Stimulated activated CD4-positive, alpha-beta T cell treated with anti-CD3 and anti-CD28 coated beads, Interleukin-12 subunit alpha, Interleukin-12 subunit beta, amount 100 ng/mL, for 4 hours (primary cell): ENCODE results near the gene TLE4.
"Not testable (repeated sequence)": the region's sequence is repeated elsewhere in the genome, so short reads cannot be mapped to it uniquely, and the experiment has no call there.

Source experiments
- DNase-seq: peaks from one replicate; pipeline ENCODE4 v3.0.0-alpha.2; 2020

TLE4 gene

DNA sequence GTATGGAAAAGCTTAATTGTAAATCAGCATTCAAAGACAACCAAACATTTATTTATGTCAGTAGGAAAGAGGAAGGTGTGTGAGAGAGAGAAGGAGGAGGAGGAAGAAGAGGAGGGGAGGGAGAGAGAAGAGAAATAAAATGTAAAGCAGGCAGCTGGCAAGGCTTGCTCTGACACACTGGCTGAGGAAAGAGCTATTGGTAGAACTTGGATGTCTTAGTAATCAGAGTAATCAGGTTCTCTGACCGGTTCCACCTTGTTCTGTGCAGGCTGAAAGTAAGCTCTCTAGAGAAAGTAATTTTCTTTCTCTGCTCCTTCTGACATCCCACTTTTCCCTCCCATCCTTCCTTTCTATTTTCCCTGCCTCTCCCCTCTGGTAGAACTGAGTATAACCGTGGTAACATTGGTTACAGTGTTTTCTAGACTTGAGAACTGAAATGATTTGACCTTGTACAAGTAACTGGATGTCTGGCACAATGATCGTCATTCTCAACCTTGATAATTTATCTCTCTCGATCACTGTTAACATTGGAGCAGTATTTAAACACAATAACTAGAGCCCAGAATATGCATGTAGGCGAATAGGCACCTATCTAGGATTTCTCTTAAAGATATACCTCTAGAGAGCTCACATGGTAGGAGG lies 33.3 kb downstream of the TLE4 start:
- no peak for DNase-seq

DNA sequence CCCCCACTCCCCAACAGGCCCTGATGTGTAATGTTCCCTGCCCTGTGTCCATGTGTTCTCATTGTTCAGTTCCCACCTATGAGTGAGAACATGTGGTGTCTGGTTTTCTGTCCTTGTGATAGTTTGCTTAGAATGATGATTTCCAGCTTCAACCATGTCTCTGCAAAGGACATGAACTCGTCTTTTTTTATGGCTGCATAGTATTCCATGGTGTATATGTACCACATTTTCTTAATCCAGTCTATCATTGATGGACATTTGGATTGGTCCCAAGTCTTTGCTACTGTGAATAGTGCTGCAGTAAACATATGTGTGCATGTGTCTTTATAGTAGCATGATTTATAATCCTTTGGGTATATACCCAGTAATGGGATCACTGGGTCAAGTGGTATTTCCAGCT lies 34.8 kb downstream of the TLE4 start:
- not testable (repeated sequence) for DNase-seq

DNA sequence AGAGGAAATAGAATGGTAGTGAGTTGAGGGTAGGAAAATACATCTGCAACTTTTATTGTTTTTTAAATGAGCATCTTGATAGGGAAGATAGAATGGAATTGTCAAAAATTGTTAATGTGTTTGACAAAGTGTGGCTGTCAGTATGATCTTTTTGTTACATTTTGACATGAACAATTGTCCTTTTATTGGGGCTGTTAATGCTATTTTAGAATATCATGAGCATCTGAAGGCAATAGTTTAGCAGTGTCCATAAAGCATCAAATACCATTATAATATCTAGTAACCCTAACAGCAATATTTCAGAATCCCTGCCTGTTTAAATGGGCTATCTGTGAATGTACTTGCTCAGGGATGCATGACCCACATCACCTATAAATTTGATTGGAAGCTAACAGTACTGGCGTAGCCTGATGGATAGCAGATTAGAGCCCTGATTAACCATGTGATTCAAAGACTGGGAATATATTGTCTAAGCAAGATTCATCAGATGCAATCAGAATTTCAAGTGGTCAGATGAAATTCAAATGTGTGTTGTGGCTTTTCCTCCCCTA lies 37.8 kb downstream of the TLE4 start:
- no peak for DNase-seq

DNA sequence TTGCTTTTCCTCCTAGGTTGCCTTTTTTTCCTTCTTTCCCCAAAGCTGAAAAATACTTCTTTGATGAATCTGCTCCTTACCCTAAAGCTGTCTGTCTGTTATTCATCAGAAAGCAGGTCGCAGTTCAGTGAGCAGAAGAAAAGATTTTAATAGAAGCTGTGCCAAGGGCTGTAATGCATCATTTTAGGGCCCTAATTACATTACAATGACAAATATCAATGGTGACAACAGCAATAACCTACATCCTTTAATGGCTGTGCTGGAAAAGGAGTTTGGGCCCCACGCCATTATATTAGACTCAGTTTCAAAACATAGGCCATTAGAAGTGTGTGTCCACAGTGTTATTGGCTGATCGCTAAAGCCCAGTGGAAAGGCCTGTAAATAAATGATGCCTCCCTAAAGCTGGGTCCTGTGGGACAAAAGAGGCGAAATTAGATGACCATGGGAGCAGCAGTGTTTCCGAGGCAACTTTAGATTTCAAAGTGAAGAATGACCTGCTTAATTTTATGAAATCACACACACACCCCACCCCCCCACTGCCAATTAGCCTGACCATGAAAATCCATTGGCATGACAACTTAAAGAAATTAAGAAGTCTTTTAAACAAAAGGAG lies 38.4 kb downstream of the TLE4 start:
- DNase-seq = no peak

DNA sequence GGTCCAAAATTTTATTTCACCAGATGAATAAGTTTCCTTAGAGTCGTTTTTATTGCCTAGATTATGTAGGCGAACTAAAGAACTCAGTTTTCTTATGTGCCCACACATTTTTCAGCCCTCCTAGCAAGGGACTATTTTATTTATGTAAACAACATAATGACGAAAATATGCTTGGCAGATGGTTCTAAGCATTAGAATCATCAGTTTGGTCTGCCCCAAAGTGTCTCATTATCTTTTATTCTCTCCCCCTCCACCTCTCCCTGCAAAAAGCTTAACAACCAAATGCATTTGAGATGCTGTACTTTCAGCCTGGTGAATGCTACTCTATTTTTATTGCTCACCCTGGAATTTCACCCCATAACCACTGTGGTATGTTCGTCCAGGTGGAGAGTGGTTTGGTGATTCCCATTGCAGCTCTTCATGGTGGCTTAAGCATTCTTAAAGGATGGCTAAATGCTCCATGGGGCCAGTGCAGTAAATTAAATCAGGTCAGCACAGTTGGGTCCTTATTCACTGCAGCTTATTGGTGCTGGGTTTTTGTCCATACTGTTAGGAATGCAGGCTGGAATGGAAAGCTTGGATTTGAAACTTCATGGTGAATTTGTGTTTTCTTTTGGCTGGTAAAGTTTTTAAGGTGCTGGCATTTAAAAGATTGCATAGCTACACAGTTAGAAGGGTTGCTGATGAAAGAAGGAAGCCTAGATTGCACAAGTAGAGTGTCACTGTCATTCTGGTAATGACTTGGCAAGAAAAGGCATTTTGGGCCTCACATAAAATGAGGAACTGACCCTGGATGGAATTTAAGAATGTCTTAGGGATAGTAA lies 39.2 kb downstream of the TLE4 start:
- DNase-seq = no peak

DNA sequence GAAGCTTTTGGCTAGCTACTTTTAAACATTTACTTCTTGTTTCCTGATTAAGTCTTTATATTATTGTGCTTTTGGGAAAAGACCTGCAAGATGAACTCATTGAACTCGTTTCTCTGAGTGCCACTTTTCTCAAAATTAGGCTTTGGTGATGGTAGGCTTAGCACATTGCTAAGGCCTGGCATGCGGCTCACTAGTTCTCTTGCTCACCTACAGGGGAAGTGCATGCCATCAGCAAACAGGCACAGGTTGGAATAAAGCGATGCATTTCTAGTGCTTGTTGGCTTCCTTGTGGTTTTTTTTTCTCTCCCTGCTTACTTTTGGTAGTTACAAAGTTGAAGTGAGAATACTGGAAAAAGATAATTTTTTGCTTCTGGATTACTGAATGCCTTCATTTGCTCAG lies 41.4 kb downstream of the TLE4 start:
- DNase-seq = no peak

DNA sequence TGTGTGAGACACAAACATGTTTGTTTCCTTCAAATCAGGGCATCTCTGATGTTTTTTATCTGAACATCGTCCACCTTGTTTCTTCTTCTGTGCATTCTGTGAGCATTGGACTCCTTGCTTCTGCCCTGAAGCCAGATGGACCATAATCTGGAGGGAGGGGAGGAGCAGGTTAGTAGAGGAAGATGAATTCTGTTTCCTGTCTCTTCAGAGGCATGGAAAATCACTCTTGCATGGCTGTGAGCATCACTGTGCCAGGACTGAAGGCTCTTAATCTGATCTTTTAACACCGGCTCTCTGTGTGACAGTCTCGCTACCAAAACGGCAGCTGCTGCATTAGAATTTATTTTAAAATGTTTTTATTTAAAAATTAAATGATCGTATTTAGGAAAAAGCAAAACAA lies 43.3 kb downstream of the TLE4 start:
- no peak for DNase-seq

DNA sequence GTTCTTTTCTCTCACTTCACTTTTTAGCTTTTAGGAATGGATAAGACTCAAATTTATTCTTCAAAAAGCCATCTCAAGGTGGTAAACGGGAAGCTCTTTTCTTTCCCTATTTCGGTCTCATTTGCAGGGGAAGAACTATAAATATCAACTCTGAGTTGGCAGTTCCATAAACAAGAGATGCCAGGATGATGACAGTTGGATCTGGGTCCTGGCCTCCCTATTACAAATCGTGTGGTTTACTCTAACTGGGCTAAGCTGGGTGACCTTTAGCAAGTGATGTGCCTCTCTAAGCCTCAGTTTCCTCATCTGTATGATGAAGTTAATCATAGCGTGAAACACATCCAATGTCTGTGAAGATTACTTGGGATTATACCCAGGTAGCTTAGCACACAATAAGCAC lies 44.2 kb downstream of the TLE4 start:
- no peak for DNase-seq

DNA sequence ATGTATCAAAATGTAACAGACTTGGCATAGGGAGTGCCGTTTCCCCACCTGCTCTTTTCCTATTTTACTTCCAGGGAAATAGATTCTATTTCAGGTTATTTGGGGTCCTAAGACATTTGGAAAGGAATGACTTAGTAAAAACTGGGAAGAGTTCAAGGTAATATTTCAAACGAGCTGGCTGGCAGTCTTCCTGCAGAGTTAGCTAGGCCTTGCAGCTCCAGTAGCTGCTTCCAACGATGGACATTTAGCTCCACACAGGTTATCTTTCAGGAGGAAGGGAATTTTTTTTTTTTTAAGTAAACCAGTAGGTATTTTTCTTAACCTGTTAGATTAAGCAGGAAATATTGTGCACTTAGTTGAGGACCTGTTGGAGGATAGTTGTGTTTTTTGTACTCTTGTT lies 45.2 kb downstream of the TLE4 start:
- DNase-seq = no peak

DNA sequence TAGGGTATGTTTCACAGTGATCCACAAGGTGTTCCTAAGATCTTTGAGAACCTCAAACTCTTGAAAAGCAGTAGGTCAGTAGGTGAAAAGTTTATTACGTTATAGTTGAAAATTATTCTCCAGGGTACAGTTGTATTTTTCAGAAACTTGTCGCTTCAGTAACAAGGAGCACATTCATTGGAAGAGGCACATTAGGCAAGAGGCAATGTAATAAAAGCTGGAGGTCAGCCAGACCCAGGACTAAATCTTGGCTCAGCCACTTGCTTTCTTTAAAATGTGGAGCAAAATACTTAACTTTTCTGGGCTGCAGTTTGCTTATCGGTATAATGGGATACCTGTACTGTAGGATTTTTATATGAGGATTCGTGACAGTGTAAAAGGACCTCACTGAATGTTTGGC lies 45.6 kb downstream of the TLE4 start:
- DNase-seq = no peak

DNA sequence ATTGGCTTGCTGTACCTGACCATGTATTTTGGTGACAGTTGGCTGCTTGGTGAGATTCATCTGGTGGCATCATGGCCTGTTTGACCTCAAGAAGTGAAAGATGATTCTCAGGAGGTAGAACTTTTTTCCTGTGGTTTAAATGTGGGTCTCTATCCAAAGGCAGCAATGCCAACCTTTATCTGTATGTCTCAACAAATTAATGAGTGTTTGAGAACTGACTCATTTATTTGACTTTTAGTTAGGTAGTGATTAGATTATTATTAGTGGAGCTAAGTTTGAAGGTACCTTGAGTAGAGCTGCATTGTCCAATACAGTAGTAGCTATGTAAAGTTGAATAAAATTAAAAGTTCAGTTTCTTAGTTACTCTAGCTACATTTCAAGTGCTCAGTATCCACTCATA lies 48.2 kb downstream of the TLE4 start:
- DNase-seq = no peak

DNA sequence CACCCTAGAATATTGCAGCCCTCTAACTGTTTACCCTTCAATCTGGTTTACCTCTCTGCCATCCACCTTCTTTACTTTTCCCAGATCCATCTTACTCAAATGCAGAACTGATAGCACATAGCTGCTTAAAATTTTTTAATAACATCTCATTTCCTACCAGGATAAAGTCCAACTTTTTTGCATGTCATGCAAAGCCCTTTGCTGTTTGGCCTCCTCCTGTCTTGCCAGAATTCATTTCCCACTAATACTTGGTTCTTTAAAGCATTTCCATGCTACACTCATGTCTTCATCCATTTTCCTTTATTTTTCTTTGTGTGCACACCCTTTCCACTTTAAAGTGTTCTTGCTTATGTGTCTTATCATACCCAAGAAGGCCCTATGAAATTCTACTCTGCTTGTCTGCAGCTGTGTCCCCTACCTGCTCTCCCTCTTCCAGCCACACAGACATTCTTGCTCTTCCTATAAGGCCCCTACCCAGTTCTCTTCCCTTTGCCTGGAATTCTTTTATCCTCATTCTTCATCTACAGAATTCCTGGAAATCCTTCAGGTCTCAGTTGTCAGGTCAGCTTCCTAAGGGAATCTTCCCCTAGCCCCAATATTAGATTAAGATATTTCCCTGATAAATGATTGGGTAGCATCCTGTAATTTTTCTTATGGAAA lies 50.3 kb downstream of the TLE4 start:
- no peak for DNase-seq

DNA sequence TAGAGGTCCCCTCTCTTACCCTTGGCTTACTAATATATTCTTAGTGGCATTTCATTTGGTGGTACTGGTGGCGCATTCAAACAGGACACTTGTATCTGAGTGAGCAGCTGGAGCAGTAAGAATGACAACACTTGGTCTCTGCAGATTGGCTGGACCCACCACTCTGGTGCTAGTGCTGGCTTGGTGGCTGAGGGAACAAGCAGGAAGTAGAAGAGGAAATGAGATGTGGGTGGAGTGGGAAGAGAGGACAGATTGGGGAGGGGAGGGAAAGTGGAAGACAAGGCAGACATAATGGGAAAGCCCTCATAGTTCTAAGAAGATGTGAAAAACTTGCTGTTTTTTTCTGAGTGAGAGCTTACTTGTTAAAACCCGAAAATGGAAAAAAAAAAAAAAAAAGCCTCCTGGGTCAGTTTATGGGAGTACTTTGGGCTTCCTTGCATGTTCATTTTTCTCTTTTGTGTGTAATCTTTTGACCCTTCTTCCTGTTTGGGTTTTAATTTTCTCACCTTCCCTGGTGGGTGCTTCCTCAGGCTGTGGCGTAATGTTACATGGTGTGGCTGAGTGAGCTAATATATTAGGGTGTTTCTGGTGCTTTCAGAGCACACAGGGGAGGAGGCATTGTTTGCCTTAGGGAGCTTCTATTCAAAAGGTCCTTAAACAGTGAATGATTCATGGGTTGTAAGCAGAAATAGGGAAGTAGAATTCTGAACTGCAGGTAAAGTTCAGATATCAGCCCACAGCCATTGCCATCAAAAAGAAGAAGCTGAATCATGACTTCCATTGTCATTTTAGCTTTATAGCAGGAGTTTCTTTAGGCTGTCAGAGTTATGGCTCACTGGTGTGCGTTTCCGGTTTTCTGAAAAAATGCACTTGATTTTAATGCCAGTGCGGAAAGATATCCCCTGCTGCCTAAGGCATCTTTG lies 52.3 kb downstream of the TLE4 start:
- DNase-seq = peak; percentile 3

DNA sequence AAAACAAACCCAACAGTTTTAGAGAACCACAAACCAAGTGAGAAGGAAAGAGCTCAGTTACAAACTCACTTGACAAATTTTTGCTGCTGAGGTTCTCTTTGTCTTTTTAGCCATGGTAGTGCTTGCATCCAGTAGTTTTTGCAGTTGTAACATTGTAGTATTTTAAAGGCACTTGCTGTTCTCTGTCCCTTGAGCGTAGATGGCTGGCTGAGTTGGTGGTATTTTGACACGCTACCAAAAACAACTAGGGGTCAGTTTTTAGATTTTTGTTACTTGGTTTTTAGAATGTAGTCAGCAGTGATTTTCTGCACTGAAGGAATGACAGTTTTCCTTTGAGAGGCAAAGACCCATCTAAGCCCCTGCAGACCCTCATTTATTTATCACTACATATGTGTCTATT lies 58.0 kb downstream of the TLE4 start:
- DNase-seq = no peak

DNA sequence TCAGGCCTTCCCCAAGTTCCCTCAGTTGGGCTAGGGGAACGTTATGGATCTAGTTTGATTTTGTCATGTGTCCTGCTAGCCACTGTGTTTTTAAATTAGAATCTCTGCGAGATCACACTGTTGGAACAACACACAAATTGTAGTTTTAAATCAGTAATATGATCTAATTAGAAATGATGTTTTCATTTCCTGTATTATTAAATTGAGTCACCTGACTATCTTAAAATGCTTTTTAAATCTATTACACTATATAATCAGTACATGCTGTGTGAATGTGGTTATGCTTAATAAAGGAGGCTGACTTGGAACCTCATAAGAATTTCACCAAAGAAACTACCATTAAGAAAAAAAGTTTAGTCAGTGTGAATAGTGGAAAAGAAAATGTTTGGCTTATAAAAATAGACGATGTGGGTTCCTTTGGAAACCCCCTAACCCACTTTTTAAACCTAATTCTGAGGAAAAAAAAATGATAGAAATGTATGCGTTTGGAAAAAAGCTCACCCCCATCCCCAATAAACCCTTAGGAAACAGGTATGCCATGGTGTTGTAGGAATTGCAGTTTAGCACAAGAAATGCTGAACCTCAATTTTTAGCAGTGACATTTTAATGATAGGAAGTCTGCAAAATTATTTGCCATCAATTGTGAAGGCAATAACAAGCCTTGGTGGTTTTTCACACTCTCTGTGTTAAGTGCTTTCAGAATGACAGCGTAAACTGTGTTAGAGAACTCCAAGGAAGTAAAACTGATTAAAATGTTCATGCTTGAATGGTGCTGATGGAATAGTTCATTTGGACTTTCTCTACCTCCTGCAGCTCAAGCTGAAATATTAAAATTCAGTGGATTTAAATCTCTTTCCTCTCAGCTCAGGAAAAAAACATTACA lies 59.0 kb downstream of the TLE4 start:
- no peak for DNase-seq

DNA sequence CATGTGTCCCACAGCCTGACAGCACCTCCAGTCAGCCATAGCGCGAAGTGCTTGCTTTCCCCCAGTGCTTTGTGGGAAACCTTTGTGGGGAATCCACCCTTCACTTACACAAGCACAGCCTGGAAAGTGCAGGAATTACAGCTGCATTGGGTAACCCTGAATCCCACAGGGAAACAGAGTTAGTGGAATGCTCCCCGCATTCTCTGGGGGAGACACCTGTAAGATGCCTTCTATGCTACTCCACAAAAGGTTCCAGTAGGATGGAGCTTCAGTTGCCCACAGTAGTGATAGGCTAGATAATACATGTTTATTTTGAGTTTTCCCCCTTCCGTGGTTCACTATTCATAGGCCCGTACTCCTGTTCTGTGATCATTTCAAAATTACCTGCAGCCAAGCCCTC lies 60.3 kb downstream of the TLE4 start:
- no peak for DNase-seq

DNA sequence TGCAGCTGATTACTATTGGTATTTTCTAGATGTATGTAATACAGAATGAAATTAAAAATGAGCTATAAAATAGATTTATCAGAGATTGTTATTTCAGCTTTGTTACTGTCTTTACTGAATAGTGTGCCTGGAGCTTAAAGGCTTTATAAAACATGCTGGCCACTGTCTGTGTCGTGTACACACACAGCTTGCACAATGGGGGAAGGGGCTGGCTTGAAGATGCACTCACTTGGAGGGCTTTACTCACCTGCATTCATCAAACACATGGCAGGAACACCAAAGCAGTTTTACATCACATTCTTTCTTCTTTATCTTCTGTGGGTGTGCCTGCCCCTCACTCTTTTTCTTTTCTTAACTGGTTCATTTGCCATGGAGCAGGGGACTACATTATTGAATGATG lies 60.9 kb downstream of the TLE4 start:
- DNase-seq = no peak

DNA sequence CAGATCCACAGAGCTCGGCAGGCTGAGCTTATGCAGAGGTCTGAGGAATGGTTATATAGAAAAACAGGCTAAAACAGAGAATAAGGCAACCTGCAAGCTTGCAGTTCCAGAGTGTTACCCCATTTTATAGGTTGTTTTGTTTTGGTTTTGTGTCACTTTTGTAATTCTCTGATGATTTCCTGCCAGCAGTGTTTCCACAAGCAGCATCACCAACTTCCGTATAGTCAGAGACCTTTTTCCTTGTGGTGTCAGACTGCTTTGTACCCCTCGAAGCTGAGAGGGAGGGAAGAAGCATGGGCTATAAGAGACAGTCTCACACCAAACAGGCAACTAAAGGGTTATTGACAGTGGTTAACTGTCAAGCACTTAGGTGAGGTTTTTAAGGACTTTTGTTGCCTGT lies 61.8 kb downstream of the TLE4 start:
- no peak for DNase-seq

DNA sequence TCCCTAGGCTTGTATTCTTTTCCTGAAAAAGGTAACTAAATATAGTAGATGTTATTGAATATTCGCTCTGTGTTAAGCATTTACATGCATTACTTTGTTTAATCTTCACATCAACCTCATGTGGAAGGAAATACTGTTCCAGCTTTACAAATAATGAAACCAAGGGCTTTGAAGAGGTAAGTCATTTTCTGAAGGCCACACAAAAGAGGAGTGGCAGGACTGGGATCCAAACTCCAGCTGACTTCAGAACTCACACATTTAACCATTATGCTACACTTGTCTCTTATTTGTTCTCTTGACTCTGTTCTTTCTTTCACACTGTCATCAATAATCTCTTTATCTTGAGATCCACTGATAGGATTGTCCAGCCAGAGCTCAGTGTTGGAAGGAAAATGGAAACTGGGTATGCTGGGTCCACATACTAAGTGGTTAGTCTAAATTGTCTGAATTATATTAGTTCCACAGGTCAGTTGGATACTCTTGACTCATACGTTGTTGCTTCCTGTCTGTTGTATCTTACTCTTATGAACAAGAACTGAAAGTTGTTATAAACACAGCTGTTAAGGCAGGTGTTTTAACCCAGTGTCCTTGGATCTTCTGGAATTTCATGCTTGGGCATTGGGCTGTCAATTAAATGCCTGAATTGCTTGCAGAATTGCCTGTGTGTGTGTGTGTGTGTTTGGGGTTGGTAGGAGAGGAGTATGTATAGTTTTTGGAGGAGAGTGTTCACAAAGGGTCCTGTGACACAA lies 65.6 kb downstream of the TLE4 start:
- DNase-seq = no peak

DNA sequence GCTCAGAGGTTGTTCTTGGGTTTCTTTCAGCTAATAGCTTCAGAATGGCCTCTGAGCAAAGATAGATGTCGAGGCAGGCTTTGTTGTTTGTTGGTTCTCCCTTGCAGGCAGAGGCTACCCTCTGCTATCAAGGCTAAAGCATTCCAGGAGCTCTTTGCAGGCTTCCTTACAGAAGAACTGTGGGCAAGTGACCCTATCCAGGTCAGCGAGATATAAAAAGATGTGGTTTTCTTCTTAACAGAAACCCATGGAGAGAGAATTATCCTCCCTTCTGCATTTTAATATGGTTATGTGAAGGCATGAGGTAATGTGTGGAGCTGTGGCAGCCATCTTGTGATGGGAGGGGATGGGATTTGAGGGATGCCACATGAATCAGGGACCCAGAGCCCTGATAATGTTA lies 67.0 kb downstream of the TLE4 start:
- DNase-seq = no peak

DNA sequence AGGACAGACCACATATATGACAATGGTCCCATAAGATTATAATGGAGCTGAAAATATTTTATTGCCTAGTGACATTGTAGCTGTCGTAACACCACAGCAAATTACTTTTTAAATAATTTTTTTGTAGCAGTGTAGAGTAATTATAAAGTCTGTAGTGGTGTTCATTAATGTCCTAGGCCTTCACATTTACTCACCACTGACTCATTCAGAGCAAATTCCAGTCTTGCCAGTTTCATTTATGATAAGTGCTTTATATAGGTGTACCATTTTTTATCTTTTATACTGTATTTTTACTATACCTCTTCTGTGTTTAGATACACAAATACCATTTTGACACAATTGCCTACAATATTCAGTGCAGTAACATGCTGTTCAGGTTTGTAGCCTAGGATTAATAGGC lies 67.6 kb downstream of the TLE4 start:
- DNase-seq = no peak
